GM18508 (cell line): ENCODE results near the gene LGALS3.

Experiments
- ATAC-seq: cut with Tn5 transposase; IDR thresholded peaks from one replicate; pipeline ENCODE4 v1.9.1; 2021; ENCODE audit warnings: moderate number of reproducible peaks; ENCODE audit not compliant: insufficient read depth, unreplicated experiment

LGALS3 gene

DNA sequence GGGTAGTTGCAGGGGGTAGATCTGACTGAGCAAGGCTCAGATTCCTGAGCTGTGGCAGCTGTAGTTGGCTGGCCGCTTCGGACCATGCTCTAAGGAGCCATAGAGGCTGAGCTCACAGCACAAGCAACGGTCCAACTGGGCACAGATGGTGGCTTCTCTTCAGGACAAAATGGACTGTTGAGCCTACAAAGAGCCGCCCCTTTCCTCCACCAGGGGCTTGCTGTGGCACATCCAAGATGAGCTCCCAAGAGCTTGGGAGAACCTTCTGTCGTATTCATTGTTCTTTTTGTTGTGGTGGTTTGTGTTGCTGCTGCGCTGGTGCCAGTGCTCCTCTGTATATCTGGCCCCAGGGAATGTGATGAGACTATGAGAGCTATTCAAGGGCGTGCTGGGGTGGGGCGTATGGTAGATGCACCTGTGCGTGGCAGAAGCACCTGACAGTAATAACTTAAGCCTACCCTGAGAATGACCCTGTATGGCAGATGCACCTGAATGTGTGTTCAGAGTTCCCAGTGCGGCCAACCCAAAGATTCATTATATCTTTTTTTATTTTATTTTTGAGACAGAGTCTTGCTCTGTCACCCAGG, 17.8 kb upstream of the LGALS3 start:
- ATAC-seq = no peak

DNA sequence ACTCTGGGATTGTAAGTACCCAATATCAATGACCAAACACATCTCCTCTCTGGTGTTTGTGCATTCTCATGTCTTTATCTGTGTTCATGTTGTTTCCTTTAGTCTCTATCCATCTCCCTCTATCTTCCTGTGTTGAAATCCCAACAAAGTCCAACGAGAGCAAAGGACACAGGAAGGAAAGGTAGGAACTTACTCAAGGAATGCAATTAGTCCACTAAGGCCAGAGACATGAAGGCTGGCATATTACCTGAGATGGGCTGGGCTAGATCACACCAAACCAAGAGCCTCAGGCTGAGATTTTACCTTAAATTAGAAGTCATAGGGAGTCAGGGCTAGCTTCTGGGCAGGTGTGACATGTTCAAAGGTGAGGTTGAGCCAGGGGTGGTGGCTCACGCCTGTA, 14.3 kb upstream of the LGALS3 start:
- no peak for ATAC-seq

DNA sequence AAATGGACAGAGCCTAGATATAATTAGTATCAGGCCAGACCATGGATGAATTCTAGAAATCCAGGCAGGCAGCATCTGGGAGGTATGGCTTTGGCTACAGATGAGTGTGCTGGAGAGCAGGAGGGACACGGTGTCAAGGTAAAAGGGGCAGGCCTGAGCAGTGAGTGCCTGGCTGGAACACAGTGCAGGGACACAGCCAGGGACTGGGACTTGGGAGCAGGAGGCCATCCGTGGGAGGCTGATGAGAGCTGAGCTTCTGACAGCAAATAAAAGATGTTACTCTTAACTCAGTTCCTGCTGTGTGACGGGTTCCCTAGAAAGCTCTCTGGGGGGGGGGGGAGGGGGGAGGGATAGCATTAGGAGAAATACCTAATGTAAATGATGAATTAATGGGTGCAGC, 13.6 kb upstream of the LGALS3 start:
- no peak for ATAC-seq

DNA sequence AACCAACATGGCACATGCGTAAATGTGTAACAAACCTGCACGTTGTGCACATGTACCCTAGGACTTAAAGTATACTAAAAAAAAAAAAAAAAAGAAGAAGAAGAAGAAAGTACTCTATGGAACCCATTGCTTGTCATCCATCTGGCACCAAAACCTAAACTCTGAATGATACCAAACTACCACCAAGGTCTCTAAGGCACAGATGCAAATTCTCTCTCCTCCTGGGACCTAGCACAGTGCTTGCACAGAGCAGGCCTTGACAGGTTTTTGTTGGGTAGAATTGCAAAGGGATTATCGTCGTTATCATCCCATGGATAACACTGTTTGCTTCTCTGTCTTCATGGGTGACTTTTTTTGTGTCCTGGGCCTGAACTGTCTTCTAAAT, 13.2 kb upstream of the LGALS3 start:
- ATAC-seq = no peak

DNA sequence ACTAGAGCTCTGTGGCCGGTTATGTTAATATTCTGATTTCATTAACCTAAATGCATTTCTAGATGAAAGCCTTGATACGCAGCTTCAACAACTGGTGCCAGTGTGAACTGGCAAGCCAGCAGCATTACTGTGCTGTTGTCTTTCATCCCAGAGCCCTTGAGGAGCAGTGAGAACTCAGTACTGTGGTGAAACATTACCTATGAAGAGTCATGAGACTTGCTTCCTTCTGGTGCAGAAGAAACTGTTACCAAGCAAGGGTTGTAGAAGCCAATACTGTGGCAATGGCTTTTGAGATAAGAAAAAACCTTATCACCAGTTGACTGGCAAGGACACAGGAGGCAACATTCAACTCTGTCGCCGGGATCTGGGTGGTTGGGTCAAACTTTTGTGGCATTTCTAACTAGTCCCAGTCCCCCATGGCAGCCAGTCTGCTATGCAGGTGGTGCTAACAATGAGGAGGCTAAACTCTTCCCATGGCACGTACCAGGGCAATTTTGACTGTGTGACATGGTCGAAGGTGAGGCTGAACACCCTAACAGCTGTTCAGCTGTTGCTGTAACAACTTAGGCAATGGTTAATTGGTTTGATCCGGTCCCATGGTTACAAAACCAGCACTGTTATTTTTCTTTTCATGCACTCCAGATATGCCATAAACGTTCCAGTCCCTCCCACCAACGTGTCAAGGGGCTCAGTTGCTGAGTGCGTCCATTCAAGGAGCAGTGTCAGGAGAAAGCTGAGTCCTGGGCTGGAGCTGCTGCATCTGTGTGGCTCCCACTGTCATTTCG, 12.6 kb upstream of the LGALS3 start:
- no peak for ATAC-seq

DNA sequence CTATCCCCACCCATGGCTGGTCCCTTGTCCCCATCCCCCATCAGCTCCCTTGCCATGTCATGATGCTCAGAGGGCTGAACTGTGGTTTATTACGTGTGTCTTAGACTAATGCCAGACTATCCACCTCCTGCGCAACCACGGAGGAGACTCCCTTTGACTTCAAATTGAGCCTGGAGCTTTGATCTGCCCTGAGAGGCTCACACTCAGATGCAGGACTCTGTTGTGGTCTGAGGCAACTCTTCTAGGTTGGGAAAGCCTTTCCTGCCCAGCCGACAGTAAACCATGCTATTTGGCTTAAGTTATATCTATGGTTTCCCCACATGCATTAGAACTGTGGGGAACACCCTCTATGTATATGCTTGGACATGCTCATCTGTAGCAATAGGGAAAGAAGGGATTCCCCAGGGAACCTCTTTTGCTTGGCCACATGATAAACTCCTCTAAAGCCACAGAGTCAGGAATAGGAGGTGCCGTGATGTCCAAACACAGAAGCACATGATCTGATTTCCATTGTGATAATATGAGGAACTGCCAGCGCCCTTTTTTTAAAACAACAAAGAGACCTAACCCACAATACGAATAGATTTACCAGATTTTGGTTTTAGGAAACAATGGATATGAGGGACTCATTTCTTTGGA, 11.1 kb upstream of the LGALS3 start:
- ATAC-seq = no peak

DNA sequence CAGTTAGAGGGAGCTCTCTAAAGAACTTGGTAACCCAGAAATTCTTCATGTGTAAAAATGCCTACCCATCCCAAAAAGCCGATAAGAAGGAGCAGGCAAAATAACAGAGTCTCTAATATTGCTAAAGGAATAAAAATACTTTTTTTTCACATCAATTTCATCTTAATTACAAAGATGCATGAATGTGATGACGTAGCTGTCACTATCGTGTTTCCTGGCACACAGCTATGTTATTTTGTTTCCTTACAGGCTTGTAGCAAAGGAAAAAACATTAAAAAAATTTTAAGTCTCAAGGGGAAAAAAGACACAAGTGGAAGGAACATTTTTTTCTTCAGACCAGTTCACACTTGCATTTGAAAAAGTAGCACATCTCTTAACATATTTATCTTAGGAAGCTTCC, 10.3 kb upstream of the LGALS3 start:
- ATAC-seq = no peak

DNA sequence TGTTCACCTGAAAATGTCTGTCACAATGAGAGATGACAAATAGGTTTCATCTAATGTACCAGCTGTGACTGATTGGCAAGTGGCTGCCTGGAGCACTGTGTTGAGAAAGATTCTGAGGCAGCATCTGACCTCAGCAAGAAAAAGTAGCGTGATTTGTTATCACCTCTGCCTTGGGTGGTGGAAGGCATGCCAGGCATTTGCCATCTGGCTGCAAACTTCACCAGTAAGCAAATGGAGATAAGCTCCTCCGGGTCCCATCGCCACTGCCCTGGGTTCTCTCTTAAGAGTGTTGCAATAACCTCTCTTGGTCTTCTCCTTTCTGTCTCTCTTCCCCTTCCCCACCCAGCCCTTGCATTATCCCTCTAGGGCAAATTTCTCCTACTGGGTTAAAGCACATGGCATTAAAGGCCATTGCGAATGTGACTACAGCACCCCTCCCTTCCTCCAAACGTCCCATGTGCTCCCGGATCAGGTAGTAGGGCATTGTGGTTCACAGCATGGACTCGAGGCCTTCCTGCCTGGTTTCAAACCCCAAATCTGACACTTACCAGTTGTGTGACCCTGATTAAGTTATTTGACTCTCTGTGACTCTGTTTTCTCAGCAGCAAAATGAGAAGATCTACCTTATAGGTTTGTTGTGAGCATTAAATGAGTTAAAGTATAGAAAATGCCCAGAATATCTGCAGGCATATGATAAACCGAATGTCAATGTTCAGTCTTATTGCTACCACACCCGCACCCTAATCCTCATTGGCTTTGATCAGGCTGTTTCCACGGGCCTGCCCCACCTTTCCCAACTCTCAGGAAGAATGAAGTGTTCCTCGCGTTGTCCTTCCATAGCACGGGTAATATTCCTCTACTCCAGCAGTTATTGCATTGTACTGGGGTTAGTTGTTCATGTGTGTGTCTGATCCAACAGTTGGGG, 8.2 kb upstream of the LGALS3 start:
- no peak for ATAC-seq

DNA sequence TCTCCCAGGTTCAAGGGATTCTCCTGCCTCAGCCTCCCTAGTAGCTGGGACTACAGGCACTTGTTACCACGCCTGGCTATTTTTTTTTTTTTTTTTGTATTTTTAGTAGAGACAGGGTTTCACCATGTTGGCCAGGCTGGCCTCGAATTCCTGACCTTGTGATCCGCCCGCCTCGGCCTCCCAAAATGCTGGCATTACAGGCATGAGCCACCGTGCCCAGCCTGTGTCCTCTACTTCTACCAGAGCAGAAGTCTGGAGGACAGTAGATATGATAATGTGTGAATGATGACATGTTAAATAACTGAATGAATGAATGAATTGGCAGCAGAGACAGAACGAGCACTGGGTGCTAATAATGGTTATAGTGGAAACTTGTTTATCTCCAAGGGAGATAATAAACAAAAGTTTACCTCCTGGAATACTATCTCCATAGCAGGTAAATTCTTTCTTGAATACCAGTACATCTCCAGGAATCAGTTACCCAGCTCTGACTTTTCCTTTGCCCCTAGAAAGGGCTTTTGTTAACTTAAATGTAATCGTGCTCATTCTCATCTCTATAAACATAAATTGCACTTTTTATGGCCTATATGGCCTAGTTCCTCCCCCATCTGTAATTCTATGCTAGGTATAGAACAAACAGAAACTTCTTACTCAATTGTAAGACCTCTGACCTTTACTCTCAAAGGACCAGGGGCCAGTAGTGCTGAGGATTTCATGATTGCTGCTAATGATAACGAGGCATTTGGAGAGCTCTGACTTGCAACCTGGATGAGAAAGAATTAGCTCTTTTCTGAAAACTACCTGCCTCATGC, 7.2 kb upstream of the LGALS3 start:
- no peak for ATAC-seq

DNA sequence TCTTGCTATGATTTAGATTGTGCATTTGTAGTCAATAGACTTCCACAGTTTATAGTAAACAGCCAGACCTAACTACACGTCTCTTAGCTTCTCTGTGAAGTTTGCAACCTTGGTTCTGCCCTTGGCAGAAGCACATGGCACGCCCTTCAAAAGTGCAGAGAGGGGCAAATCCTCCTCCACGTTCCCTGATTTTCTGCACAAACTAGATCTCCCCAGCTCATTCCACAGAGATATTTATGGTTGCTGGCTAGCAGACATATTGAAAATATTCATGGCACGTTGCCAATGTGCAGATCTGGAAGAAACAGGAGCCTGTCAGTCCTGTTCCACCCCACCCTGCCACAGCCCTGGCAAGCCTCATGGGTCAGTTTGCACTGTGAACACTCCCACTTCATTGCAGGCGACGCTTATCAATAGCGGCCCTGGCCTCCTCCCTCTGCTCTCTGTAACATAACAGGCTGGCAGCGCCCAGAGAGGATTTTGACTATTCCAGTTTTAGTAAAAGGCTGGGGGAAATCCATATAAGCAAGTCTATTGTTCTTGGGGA, 6.5 kb upstream of the LGALS3 start:
- no peak for ATAC-seq

DNA sequence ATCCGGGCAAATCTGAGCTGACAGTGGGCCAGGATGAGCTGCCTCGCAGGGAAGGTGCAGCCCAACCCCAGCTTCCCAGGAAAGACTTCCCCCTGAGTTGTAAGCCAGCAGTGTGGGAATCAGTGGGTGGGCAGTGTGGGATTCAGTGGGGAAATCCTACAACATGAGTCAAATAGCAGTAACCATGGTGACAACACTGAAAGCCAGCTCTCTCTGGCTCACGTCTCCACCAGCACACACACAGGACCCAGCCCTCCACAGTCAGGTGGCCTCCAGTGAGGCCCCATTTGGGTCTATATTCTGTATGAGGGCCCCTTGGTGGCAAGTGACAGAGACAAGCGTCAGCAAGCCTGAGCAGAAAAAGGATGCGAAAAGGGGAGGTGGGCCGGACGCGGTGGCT, 6.0 kb upstream of the LGALS3 start:
- no peak for ATAC-seq

DNA sequence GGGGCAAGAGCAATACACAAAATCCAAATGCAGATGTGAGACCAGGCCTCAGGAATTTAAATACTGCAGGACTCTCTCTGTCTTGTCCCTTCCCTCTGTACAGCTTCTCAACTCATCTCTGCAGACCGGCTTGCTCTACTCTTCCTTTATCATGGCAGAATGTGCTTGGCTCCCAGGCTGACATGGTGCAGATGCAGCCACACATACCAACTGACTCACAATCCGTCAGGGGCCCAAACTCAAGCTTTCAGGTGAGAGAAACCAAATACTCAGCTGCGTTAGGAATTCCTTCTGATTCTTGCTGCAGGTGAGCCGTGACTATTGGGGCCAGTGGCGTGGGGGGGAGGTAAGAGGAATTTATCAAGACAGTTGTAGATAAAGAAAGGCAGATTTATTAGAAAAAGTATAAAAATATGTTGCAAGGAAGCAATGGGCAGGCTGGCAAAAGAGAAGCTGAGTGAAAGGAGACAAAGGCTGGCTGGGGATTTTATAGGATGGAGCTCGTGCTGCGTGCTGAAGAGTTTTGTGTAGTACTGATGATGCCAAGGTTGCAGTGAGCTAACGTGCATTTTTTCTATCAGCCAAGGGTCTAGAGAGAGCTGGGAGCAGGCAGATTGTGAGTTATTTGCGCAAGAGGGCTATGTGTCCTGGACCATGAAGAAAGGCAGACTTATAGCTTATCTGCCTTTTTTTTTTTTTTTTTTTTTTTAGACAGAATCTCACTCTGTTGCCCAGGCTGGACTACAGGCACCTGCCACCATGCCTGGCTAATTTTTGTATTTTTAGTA, 5.0 kb upstream of the LGALS3 start:
- no peak for ATAC-seq

DNA sequence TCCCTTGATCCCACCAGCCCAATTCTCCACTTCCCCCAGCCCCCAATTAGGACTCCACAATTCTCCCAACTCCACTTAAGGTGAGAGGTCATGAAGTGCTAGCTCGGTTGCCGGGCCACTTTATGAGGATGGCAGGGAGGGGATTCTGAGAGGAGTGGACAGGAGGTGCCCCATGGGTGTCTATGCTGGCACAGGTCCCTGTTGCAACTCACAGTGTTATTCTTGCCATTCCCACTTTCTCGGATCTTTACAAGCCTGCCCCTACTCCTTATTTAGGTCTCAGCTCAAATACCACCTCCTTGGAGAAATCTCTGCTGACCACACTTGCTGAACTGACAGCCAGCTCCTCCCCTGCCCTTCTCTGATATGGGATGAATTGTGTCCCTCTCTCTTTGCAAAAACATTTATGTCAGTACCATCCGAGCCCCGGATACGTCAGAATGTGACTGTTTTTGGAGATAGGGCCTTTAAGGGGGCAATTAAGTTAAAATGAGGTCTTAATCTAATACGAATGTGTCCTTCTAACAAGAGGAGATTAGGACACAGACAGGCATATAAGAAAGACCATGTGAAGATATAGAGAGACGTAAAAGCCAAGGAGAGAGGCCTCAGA, 4.2 kb upstream of the LGALS3 start:
- ATAC-seq = no peak

DNA sequence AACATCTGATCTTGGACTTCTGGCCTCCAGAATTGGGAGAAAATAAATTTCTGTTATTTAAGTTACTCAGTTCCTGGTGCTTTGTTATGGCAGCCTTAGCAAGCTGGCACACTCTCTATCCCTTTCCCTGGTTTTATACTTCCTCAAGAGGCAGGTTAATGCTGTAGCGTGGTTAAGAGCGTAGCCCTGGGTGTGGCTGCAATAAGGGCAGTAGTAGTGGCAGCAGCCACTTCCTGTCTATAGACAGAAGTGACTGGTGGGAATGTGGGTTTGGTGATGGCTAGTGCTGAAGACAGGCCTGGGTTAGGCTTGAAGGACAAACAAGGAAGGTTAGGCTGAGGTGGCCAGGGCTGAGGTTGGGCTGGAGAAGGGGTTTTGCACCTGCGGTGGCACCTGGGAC, 3.6 kb upstream of the LGALS3 start:
- no peak for ATAC-seq

DNA sequence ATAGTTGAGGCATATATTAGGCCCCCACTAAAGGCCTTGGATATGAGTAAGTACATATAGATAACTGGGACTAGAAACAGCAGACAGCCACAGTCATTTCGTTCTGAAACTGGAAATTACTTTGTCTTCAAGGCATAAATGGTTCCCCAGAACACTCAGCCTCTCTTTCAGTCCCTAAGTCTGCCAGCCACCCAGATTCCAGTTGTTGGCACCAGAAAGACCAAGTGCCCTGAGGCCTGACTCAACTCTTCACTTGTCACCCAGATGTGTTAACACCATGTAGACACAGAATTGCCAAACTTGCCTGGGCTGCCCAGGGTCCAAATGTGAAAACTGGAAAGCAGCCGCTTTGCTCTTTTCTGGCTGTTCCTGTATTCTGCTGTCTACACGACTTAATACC, 3.0 kb upstream of the LGALS3 start:
- no peak for ATAC-seq

DNA sequence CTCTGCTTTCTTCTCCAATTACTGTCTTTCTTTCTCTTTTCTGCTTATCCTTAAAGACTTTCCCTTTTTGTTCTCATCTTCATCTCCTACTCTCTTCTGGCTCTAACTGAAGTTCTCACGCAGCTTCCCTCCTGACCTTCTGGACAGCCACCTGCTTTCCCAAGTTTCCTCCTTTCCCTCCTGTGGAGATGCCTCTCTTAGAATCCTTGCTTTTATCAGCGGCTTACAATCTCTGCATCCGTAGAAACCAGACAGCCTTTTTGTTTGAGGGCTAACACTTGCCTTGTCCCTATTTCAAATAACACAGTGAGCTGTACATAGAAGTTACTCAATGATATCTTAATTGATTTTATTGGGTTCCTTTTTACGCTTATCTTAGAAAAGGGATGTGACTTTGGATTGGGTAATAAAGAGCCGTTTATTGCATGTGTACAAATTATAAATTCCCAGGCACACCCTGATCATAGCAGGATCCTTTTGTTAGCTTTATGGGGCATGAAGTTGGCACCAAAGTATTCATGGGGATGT, 2.1 kb upstream of the LGALS3 start:
- no peak for ATAC-seq

DNA sequence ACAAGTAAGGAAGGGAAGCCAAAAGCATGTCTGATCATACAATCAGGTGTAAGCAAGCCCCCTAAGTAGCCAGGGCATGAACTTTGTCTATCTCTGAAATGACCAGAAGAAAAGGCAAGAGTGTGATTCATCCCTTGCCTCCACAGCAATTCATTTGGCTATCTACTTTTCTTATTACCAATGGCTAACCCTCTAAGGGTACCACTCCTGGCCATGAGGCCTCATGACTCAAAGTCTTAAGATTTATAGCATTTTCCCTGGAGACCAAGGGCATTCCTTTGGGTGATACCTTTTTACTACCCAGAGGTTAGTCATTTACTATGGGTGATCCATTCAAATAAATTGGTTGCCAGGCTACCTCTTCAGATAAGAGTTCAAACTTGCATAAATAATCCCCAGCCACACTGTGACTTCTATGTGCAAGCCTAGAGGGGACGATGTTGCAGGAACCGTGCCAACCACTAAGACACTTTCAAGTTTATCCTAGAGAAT, 1.5 kb upstream of the LGALS3 start:
- no peak for ATAC-seq
